ENCODE data around the gene DCHS1. TPM values are rescaled to one million over a fixed set of nuclear protein-coding genes. Genes with fewer than 3 reads are reported as not detected.

DCHS1 gene
- total and polyA plus RNA-seq, 4 experiments from 2014 or later: 0.47 to 6.7 (median 4.4) TPM

- Histone ChIP-seq H3K4me3 (ENCODE audit: low read length in 2 of 2) (no peak overlapping the region), H3K36me3 (ENCODE audit: insufficient read depth, low read length) (no peaks in the 10 kb centered on the region), H3K27me3 (ENCODE audit: insufficient read depth, low read length) (no peaks in the 10 kb centered on the region), H3K4me1 (ENCODE audit: insufficient read depth, low read length) (peaks cover 15% of the 10 kb centered on the region), H3K27ac (ENCODE audit: low read depth, low read length) (no peak overlapping the region), H3K9me3 (ENCODE audit: control insufficient read depth in 1 of 2, low read length in 2 of 2) (no peaks in the 10 kb centered on the region)
- Mint-ChIP-seq H3K4me3 (no peak overlapping the region), H3K27ac (peak overlapping the region in 2 of 7 donors; percentile 7 to 66), H3K36me3 (peaks cover 0 to 5% of the 10 kb centered on the region in 2 donors), H3K27me3 (no peaks in the 10 kb centered on the region), H3K9me3 (no peaks in the 10 kb centered on the region), H3K4me1 (peaks cover 8 to 19% (median 12%) of the 10 kb centered on the region in 4 donors)
- intact Hi-C loops (cut with micrococcal nuclease): no loop called here
- ChIA-PET POLR2A (ENCODE audit: partially characterized antibody) (interaction anchor here (0.9 to 2.3 kb wide), 3 partner anchors 13 to 35 kb away, joined by 5 to 13 read pairs (median 9); partner anchors contain the start of gene TPP1), CTCF (ENCODE audit: partially characterized antibody) (interaction anchor here (1.1 to 1.2 kb wide), 2 partner anchors 10 to 52 kb away, joined by 4 read pairs; partner anchors contain the start of gene MRPL17)
- no peak for DNase-seq
These were observed 24.2 kb downstream of the DCHS1 start for GRCh38 chr11:6631361-6631890.

- Mint-ChIP-seq H3K27ac (no peak overlapping the region), H3K36me3 (peaks cover 0 to 8% of the 10 kb centered on the region in 2 donors), H3K9me3 (no peaks in the 10 kb centered on the region), H3K4me3 (no peak overlapping the region), H3K4me1 (peaks cover 8 to 19% (median 13%) of the 10 kb centered on the region in 4 donors), H3K27me3 (no peaks in the 10 kb centered on the region)
- Histone ChIP-seq H3K36me3 (ENCODE audit: insufficient read depth, low read length) (no peaks in the 10 kb centered on the region), H3K9me3 (ENCODE audit: control insufficient read depth in 1 of 2, low read length in 2 of 2) (no peaks in the 10 kb centered on the region), H3K4me1 (ENCODE audit: insufficient read depth, low read length) (peaks cover 15% of the 10 kb centered on the region), H3K27me3 (ENCODE audit: insufficient read depth, low read length) (no peaks in the 10 kb centered on the region), H3K27ac (ENCODE audit: low read depth, low read length) (no peak overlapping the region), H3K4me3 (ENCODE audit: low read length in 2 of 2) (no peak overlapping the region)
- POLR2A ChIA-PET (ENCODE audit: partially characterized antibody): interaction anchor here (0.8 to 2.3 kb wide), 4 partner anchors 12 to 36 kb away, joined by 4 to 13 read pairs (median 7); partner anchors contain the start of genes TAF10 and TPP1
- CTCF ChIA-PET (ENCODE audit: partially characterized antibody): interaction anchor here (1.1 to 1.2 kb wide), 2 partner anchors 10 to 52 kb away, joined by 4 read pairs; partner anchors contain the start of gene MRPL17
- intact Hi-C loops (cut with micrococcal nuclease): no loop called here
- no peak for DNase-seq
These were observed 24.8 kb downstream of the DCHS1 start for GRCh38 chr11:6630632-6631291.

GRCh38 chr11:6629892-6630631 is 25.5 kb downstream of the DCHS1 start:
- Histone ChIP-seq H3K4me3 (ENCODE audit: low read length in 2 of 2) (no peak overlapping the region), H3K9me3 (ENCODE audit: control insufficient read depth in 1 of 2, low read length in 2 of 2) (no peaks in the 10 kb centered on the region), H3K27ac (ENCODE audit: low read depth, low read length) (no peak overlapping the region), H3K36me3 (ENCODE audit: insufficient read depth, low read length) (no peaks in the 10 kb centered on the region), H3K4me1 (ENCODE audit: insufficient read depth, low read length) (peaks cover 15% of the 10 kb centered on the region), H3K27me3 (ENCODE audit: insufficient read depth, low read length) (no peaks in the 10 kb centered on the region)
- ChIA-PET POLR2A (ENCODE audit: partially characterized antibody) (interaction anchor here (0.7 to 3.6 kb wide), 5 partner anchors 11 to 53 kb away, joined by 3 to 27 read pairs (median 9); partner anchors contain the start of genes MRPL17, TAF10 and TPP1), CTCF (ENCODE audit: partially characterized antibody) (interaction anchor here (1.2 kb wide), 1 partner anchor 9 kb away, joined by 4 read pairs; no protein-coding TSS in a partner anchor)
- Mint-ChIP-seq H3K27ac (no peak overlapping the region), H3K36me3 (peaks cover 0 to 8% of the 10 kb centered on the region in 2 donors), H3K4me1 (peaks cover 8 to 19% (median 13%) of the 10 kb centered on the region in 4 donors), H3K27me3 (no peaks in the 10 kb centered on the region), H3K9me3 (no peaks in the 10 kb centered on the region), H3K4me3 (no peak overlapping the region)
- intact Hi-C loops (cut with micrococcal nuclease): no loop called here
- DNase-seq: no peak

- no peak overlapping the region for H3K27ac Mint-ChIP-seq
- intact Hi-C loops (cut with micrococcal nuclease): no loop called here
- peaks cover 8 to 19% (median 13%) of the 10 kb centered on the region in 4 donors for H3K4me1 Mint-ChIP-seq
- peaks cover 15% of the 10 kb centered on the region for H3K4me1 ChIP-seq (ENCODE audit: insufficient read depth, low read length)
- ChIA-PET CTCF (ENCODE audit: partially characterized antibody) (no interaction called here), POLR2A (ENCODE audit: partially characterized antibody) (interaction anchor here (0.7 to 3.6 kb wide), 4 partner anchors 11 to 54 kb away, joined by 3 to 27 read pairs (median 8); partner anchors contain the start of genes MRPL17, TAF10 and TPP1)
- H3K9me3 ChIP-seq (ENCODE audit: control insufficient read depth in 1 of 2, low read length in 2 of 2): no peaks in the 10 kb centered on the region
- H3K27me3 Mint-ChIP-seq: no peaks in the 10 kb centered on the region
- no peaks in the 10 kb centered on the region for H3K9me3 Mint-ChIP-seq
- no peak overlapping the region for H3K4me3 ChIP-seq (ENCODE audit: low read length in 2 of 2)
- peaks cover 0 to 9% of the 10 kb centered on the region in 2 donors for H3K36me3 Mint-ChIP-seq
- no peak for DNase-seq
- H3K27me3 ChIP-seq (ENCODE audit: insufficient read depth, low read length): no peaks in the 10 kb centered on the region
- H3K27ac ChIP-seq (ENCODE audit: low read depth, low read length): no peak overlapping the region
- H3K36me3 ChIP-seq (ENCODE audit: insufficient read depth, low read length): no peaks in the 10 kb centered on the region
- no peak overlapping the region for H3K4me3 Mint-ChIP-seq
These were observed 26.1 kb downstream of the DCHS1 start for GRCh38 chr11:6629573-6629891.

GRCh38 chr11:6628526-6628925 is 27.1 kb downstream of the DCHS1 start:
- H3K4me3 Mint-ChIP-seq: peak overlapping the region in 1 of 8 donors; percentile 15
- DNase-seq: no peak
- ChIA-PET POLR2A (ENCODE audit: partially characterized antibody) (interaction anchor here (0.8 to 3.6 kb wide), 3 partner anchors 10 to 24 kb away, joined by 3 to 27 read pairs (median 14); partner anchors contain the start of genes TAF10 and TPP1), CTCF (ENCODE audit: partially characterized antibody) (interaction anchor here (1.4 kb wide), 1 partner anchor 12 kb away, joined by 3 read pairs; no protein-coding TSS in a partner anchor)
- Histone ChIP-seq H3K36me3 (ENCODE audit: insufficient read depth, low read length) (no peaks in the 10 kb centered on the region), H3K4me3 (ENCODE audit: low read length in 2 of 2) (no peak overlapping the region), H3K4me1 (ENCODE audit: insufficient read depth, low read length) (peaks cover 15% of the 10 kb centered on the region), H3K9me3 (ENCODE audit: control insufficient read depth in 1 of 2, low read length in 2 of 2) (no peaks in the 10 kb centered on the region), H3K27ac (ENCODE audit: low read depth, low read length) (no peak overlapping the region), H3K27me3 (ENCODE audit: insufficient read depth, low read length) (no peaks in the 10 kb centered on the region)
- peak overlapping the region in 1 of 7 donors; percentile 48 for H3K27ac Mint-ChIP-seq
- H3K9me3 Mint-ChIP-seq: no peaks in the 10 kb centered on the region
- peaks cover 0 to 13% of the 10 kb centered on the region in 2 donors for H3K36me3 Mint-ChIP-seq
- H3K27me3 Mint-ChIP-seq: no peaks in the 10 kb centered on the region
- intact Hi-C loops (cut with micrococcal nuclease): no loop called here
- H3K4me1 Mint-ChIP-seq: peaks cover 8 to 19% (median 13%) of the 10 kb centered on the region in 4 donors

GRCh38 chr11:6627762-6628241 is 27.8 kb downstream of the DCHS1 start:
- ChIA-PET POLR2A (ENCODE audit: partially characterized antibody) (interaction anchor here (1.1 to 3.6 kb wide), 4 partner anchors 9 to 25 kb away, joined by 3 to 27 read pairs (median 10); partner anchors contain the start of genes TAF10 and TPP1), CTCF (ENCODE audit: partially characterized antibody) (interaction anchor here (1.2 to 1.4 kb wide), 3 partner anchors 10 to 23 kb away, joined by 3 to 6 read pairs (median 3); no protein-coding TSS in a partner anchor)
- Histone ChIP-seq H3K4me1 (ENCODE audit: insufficient read depth, low read length) (peaks cover 15% of the 10 kb centered on the region), H3K27me3 (ENCODE audit: insufficient read depth, low read length) (no peaks in the 10 kb centered on the region), H3K36me3 (ENCODE audit: insufficient read depth, low read length) (no peaks in the 10 kb centered on the region), H3K9me3 (ENCODE audit: control insufficient read depth in 1 of 2, low read length in 2 of 2) (no peaks in the 10 kb centered on the region), H3K4me3 (ENCODE audit: low read length in 2 of 2) (no peak overlapping the region), H3K27ac (ENCODE audit: low read depth, low read length) (peak overlapping the region; percentile 3)
- Mint-ChIP-seq H3K4me1 (peaks cover 8 to 19% (median 13%) of the 10 kb centered on the region in 4 donors), H3K27me3 (no peaks in the 10 kb centered on the region), H3K36me3 (peaks cover 0 to 13% of the 10 kb centered on the region in 2 donors), H3K9me3 (no peaks in the 10 kb centered on the region), H3K4me3 (peak overlapping the region; percentile 10 to 75 (median 52)), H3K27ac (peak overlapping the region; percentile 18 to 95 (median 48))
- peak in 3 of 5 donors; percentile 25 to 33 (median 26) for DNase-seq
- intact Hi-C loops (cut with micrococcal nuclease): no loop called here
